HG02759 (cell line): Measurements from ENCODE around the gene FRYL.
"Not testable (repeated sequence)": the region's sequence is repeated elsewhere in the genome, so short reads cannot be mapped to it uniquely, and the experiment has no call there.

Experiments used
- ATAC-seq: cut with Tn5 transposase; IDR thresholded peaks from one replicate; pipeline ENCODE4 v1.9.1; 2021; ENCODE audit warnings: mild to moderate bottlenecking, moderate library complexity; ENCODE audit not compliant: unreplicated experiment

FRYL gene

DNA sequence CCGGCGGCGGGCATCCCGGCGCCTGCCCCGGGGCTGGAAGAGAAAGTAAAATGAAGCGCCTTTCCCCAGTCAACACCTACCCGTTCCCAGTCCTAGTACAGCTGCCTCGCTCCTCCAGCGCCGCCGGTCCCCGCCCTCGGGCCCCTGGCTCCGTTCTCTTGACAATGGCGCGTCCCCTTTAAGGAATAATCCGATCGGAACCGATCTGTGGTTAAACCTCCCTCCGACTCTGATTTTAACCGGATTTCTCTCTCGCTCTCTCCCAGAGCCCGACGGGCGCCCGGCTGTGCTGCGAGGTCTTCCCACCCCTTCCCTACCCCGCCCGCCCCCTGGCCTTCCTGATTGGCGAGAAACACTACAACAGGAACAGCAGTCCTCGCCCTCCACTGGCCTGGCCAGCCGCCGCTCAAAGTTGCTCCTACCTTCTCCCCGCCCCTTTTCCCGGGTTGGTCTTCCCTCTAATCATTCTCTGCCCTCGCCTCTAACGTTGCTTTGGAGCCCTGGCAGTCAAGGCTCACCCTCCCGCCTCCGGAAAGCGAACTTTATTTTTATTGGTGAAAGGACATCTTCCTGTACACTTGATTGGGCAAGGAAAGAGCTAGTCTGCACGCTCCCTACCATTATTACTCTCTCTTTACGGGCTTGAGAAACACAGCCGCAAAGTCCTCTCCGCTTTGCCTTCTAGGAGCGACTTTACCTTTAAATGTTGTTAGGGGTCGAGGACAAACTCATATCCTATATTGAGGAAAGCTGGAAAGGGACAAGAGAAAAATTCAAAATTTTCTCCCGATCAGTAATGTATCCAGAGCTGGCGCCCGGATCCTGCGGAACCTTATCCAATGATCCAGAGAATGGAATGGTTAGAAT lies at the start of gene FRYL:
FRYL (minus strand) TSS at position 282 of the 867 bp plus-strand sequence. CDS start 145,869 bp downstream, outside the sequence.
- peak; percentile 83 for ATAC-seq

DNA sequence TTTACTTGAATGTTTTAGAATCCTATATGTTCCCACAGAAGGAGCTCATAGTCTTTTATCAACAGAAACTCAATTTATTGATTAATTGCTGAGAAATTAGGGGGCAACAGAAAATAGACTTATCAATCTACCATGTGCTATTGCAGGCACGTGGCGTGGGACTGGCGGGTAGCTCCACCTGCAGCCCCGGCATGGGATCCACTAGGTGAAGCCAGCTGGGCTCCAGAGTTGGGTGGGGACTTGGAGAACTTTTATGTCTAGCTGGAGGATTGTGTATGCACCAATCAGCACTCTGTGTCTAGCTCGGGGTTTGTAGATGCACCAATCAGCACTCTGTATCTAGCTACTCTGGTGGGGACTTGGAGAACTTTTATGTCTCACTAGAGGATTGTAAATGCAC lies 47.5 kb upstream of the FRYL start:
- no peak for ATAC-seq

DNA sequence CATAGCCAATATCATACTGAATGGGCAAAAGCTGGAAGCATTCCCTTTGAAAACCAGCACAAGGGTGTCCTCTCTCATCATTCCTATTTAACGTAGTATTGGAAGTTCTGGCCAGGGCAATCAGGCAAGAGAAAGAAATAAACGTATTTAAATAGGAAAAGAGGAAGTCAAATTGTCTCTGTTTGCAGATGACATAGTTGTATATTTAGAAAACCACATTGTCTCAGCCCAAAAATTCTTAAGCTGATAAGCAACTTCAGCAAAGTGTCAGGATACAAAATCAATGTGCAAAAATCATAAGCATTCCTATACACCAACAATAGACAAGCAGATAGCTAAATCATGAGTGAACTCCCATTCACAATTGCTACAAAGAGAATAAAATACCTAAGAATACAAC lies 41.4 kb upstream of the FRYL start:
- not testable (repeated sequence) for ATAC-seq

DNA sequence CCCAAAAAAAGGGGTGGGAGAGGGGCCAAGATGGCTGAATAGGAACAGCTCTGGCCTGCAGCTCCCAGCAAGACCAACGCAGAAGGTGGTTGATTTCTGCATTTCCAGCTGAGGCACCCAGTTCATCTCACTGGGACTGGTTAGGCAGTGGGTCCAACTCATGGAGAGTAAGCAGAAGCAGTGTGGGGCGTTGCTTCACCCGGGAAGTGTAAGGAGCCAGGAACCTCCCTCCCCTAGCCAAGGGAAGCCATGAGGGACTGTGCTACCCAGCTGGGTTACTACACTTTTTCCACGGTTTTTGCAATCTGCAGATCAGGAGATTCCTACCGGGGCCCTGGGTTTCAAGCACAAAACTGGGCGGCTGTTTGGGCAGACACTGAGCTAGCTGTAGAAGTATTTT lies 36.9 kb upstream of the FRYL start:
- ATAC-seq = no peak

DNA sequence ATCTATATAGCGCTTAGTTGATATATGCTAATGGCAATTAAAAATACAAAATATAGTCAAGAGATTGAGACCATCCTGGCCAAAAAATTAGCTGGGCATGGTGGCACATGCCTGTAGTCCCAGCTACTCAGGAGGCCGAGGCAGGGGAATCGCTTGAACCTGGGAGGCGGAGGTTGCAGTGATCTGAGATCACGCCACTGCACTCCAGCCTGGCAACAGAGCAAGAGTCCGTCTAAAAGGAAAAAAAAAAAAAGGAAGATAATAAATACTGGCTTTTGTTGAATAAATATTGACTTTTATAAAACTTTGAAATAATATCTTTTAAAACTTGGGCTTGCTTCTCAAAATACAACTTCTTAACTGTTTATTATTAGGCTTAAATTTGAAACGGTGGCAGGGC lies 36.2 kb upstream of the FRYL start:
- not testable (repeated sequence) for ATAC-seq

DNA sequence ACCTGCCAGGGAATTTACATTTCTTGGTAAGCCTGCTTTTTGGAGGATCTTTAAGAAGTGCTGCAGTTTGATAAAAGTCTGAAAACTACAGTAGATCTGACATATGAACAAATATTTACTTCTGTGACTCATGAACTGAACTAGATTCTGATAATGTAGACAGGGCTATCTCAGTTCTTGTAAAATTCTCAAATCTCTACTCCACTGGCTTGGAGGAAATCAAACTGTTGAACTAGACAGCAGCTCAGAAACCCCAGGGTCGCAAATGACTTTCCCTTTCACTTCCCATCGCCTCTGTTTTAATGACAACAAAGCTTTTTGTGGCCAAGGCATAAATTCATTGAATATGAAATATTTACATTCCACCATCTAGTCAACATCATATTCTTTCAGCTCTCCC lies 35.4 kb upstream of the FRYL start:
- ATAC-seq = no peak

DNA sequence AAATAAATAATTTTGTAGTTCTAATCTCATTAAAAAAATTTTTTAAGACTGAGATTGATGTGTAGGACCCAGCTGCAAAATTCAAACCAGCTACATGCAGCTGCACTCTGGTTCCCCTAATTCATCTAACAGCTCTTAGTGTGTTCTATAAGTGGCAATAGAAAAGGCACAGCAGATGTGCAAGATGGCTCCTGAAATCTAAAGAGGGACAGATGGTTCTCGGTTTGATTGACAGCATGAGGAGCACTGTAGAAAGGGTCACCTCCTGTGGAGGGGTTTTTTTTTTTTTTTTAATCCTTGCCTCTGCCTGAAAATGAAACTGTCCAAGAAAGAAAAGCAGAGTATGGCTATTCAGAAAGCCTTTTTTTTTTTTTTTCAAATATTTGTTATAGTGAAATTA lies 33.9 kb upstream of the FRYL start:
- ATAC-seq = peak; percentile 88

DNA sequence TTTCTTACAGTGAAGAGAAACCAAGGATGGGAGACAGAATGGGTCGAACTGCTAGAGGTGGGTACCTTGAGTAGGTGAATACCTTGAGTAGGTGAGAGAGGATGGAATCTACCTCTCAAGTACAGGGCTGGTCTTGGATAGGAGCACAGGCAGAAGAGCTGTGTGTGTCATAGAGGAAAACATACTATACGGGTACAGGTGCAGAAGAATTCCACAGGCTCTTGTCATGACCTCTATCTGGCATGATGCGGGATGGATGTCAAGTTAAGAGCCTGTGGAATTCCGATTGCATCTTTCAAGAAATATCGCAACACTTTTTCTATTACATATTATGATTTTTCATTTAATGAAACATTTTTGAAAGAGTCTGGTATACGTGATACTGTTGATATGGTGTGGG lies 32.8 kb upstream of the FRYL start:
- no peak for ATAC-seq

DNA sequence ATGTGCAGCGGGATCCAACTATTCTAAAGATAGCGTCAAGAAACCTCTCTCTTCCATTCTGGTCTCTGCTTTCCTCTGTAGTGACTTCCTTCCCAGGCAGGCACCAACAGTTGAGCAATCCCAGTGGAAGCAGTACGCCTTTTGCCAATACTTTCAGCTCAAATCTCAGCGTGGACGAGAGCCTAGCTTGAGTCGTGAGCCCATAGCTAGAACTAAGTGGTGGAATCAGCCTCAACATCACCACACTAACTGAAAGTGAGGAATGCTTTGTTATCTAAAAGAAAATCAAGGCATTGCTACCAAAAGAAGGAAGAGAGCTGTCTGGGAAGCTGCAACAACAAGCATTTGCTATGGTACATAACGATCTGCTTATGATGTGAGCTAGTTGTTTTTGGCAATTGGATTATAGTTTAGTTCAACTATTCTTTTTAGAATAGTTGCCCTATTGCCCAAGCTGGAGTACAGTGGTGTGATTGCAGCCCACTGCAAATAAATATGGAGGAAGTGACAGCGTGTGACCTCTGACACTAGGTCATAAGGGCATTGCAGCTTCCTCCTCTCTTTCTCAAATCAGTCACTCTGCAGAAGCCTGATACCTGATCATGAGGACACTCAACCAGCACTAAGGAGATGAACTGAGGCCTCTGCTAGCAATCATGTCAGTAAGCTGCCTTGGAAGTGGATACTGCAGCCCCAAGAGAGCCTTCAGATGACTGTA lies 24.7 kb upstream of the FRYL start:
- ATAC-seq = no peak

DNA sequence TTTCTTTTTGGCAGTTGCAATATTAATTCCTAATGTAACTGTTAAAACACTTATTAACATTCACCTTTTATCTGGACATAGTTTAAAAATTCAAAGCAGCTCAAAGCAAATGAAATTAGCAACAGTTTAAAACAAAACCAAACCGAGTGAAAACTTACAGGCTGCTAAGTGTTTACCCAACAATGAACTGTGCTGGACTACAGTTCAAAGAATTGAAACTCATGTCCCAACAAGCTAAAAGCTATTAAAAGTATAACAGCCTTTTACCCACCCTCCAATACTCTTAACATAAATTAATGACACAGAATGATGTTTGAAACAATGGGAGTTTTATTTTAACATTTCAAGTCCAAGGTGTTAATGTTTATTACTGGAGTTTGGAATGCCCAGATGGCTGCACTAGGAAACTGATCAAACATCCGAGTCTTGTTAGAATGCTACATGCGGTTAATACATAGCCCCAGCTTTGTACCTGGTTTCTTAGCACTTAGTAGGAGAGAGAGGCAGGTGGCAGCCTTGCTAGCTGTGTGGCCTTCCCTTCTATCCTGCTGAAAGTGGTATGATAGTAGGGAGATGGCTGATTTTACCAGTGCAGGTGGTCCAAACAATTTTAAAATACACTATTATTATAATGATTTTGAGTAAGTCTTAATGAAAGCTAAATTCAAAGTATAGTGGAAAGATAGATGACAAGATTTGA lies 21.1 kb upstream of the FRYL start:
- no peak for ATAC-seq

DNA sequence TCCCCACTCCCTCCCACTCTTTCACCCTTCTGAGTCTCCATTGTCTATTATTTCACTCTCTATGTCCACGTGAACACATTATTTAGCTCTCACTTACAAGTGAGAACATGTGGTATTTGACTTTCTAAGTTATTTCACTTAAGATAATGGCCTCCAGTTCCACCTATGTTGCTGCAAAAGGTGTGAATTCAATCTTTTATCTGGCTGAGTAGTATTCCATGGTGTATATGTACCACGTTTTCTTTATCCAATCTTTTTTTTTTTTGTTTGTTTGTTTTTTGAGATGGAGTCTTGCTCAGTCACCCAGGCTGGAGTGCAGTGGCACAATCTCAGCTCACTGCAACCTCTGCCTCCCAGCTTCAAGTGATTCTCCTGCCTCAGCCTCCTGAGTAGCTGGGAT lies 20.1 kb upstream of the FRYL start:
- ATAC-seq = not testable (repeated sequence)

DNA sequence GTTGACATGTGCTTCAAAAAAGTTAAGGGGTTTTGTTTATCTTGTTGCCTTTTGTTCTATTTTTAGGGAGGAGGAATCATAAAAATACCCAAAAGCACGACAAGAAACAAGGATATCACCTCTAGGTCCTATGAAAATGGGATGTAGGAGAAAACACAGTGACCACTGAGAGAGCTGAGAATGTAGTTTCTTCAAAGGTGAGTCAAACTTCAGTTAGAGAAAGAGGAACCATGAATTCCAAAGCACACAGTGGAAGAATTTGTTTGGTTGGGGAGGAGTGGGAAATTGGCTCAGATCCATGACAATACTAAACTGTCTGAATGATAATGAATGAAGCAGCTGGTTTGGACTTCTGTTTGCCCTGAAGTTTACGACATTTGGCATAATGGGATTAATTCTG lies 19.1 kb upstream of the FRYL start:
- ATAC-seq = no peak

DNA sequence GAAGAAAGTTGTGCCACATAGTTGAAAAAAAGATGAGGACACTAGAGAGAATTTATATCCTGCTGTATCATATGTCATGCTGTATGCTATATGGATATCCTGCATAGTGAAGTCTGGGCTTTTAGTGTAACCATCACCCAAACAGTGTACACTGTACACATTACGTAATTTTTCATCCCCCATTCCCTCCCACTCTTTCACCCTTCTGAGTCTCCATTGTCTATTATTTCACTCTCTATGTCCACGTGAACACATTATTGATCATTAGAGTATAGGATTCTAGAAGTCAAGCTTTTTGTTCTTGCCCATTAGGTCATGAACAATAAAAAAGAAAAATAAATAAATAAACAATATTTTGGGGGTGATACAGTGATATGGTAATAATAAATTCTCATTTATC lies 18.0 kb upstream of the FRYL start:
- no peak for ATAC-seq

DNA sequence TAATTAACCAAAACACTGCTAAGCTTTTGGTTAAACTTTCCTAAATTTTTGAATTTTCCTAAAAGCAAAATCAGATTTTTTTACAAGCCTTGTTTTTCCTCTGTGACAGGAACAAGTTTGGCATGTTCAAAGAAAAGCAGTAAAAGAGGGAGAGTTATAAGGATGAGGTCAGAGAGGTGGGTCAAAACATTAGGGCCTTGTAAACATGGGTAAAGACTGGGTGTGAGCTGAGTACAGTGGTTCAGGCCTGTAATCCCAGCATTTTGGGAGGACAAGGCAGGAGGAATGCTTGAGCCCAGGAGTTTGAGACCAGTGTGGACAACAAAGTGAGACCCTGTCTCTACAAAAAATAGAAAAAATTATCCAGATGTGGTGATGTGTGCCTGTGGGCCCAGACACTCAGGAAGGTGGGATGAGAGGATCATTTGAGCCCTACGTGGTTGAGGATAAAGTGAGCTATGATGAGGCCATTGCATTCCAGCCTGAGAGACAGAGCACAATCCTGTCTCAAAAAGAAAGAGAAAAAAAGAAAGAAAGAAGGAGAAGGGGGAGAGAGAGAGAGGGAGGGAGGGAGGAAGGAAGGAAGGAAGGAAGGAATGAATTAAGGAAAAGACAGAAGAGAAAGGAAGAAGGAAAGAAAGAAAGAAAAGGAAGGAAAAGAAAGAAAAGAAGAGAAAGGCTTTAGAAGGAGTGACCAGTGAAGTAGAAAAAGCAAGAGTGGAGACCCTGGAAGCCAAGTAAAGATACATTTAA lies 17.0 kb upstream of the FRYL start:
- ATAC-seq = no peak

DNA sequence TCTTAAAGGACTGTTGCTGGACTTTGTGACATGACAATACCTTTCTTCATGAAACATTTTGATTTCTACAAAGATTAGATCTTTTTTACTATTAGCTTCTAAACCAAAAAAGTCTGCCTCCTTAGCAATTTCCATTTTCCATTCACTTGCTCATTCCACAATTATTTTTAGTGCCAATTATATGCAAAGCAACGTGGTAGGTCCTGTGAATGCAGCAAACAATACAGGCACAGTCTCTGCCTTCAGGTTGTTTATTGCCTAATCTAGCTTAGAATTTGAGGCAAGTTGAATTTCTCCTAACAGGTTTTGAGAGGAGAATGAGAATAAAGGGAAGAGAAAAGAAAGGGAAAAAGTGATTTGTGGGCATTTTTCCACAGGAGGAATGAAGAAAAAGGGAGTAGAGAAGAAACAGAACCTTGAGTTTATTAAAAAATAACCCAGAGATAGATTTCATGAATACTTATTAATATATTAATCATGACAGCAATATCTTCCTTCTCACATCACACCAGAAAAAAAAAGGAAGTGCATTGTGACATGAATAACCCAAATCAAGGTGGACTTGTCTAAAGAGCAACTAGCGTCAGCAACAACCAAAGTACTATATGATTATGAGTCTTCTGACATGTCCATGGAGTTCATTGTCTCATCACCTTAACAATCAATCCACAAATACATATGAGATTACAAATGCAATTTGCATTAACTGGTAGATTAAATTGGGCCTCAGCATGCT lies 16.3 kb upstream of the FRYL start:
- no peak for ATAC-seq

DNA sequence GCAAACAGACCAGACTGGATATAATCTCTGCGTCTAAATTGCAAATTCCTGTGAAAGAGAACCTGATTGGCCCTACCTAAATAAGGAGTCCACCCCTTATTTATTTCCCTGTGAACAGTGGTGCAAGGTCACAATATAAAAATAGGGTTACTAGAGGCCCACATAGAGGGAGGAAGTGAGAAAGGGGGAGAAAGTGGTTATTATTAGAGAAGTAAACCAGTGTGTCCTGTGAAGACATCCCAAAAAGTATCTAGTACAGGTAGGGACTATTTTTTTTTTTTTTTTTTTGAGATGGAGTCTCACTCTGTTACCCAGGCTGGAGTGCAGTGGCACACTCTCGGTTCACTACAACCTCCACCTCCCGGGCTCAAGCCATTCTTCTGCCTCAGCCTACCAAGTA lies 15.0 kb upstream of the FRYL start:
- ATAC-seq = no peak

DNA sequence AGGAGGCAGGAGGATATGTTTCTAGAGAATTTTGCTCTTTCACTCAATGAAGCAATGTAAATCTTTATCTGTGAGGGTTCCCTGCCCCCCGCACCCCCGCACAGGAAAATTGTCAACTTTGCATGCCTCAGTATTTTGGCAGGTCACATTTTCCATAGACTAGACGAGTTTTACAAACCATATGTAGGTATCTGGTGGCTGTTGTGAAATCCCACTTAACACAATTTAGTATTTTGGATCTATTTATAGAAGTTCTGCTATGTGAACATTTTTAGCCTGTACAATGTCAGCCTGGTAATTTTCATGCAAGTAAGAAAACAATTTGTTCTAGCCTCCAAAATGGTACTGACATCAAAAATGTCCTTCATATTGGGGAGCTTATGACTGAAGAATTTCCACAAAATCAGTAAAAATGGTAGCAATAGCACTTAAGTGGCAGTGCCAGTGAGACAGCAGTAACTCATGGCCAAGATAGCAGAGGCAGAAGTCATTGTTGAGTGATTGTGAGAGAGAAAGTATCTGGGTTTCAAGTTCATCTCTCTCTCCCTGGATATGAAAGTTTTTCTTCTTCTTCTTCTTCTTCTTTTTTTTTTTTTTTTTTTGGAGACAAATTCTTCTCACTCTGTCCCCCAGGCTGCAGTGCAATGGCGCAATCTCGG lies 12.4 kb upstream of the FRYL start:
- peak; percentile 67 for ATAC-seq

DNA sequence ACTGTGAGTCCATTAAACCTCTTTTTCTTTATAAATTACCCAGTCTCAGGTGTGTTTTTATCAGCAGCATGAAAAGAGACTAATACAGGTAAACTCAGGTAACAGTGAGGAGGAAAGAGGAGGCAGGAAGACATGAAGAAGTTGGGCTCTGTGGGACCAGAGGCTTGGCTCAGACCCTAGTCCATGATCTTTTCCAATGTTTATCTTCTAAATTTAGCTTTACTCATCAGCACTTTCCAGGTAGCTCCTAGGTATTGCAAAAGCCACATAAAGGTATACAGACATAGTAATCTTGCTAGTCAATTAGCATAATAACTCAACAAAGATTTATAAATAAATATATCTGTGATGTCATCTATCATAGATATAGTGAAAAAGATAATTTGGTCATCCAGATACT lies 11.2 kb upstream of the FRYL start:
- no peak for ATAC-seq

DNA sequence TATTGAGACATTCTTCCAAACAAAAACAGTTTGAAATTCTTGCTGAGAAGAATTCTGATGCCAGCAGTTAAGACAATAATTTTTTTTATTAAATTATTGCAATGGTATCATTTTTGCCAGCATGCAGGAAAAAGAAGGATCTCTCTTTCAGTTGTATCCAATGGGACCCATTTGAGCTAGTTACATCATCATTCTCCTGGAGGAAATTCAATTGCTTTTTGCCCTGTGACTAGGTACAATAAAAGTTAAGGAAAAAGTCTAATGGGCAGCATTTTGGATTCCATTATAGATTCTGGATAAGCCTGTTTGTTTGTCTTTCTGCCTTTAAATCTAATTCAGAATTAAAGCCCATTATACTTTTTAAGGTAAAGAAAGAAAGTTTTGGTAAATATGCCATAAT lies 10.5 kb upstream of the FRYL start:
- ATAC-seq = no peak

DNA sequence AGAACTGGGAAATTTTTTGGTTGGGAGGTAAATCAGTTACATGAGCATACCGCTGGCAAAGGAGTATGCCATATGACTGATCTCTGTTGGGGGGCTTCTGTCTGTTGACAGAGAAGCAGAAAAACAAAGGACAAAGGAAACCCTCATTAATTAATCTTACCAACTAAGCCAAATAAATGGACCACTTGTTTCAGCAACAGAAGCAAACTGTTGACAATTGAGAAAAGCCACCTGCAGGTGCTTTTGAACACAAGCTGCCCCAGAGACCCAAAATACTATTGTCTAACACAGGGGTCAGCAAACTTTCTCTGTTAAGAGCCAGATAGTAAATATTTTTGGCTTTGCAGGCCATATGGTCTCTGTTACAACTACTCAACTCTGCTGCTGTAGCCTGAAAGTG lies 7.0 kb upstream of the FRYL start:
- no peak for ATAC-seq
